Liver (tissue), 3 donors: ENCODE results near the gene ADGRF4.

Source experiments
- CTCF ChIP-seq: fragments of 150-350 bp; IDR thresholded peaks from 2 replicates; pipeline ENCODE4 v1.5.1; 2017; ENCODE audit warnings: improper control_type of control experiment, low read depth, low read length; ENCODE audit not compliant: missing input control
- EGR1 ChIP-seq, 2 donors: IDR thresholded peaks; 2 replicates each; pipeline ENCODE4 v1.6.1; 2016 to 2018; ENCODE audit warnings: antibody characterized with exemption in 2 of 2, low read depth in 2 of 2
- FOXA1 ChIP-seq: IDR thresholded peaks from 2 replicates; pipeline ENCODE4 v1.6.1; 2016; ENCODE audit warnings: antibody characterized with exemption
- HNF4A ChIP-seq, 2 donors: conservative IDR thresholded peaks; 2 replicates each; pipeline ENCODE4 v1.6.1; 2016; ENCODE audit warnings: antibody characterized with exemption in 2 of 2, mild to moderate bottlenecking in 2 of 2
- JUND ChIP-seq, 2 donors: IDR thresholded peaks; 2 replicates each; pipeline ENCODE4 v1.6.1; 2016; ENCODE audit warnings: antibody characterized with exemption in 2 of 2
- MAX ChIP-seq: IDR thresholded peaks from 2 replicates; pipeline ENCODE4 v1.6.1; 2016; ENCODE audit warnings: antibody characterized with exemption
- RAD21 ChIP-seq, 2 donors: IDR thresholded peaks; 2 replicates each; pipeline ENCODE4 v1.6.1; 2016; ENCODE audit warnings: antibody characterized with exemption in 2 of 2, mild to moderate bottlenecking in 2 of 2
- REST ChIP-seq: IDR thresholded peaks from 2 replicates; pipeline ENCODE4 v1.6.1; 2016; ENCODE audit warnings: antibody characterized with exemption, mild to moderate bottlenecking
- SP1 ChIP-seq: IDR thresholded peaks from 2 replicates; pipeline ENCODE4 v1.6.1; 2018; ENCODE audit warnings: antibody characterized with exemption, mild to moderate bottlenecking
- TAF1 ChIP-seq: conservative IDR thresholded peaks from 2 replicates; pipeline ENCODE4 v1.6.1; 2016; ENCODE audit warnings: antibody characterized with exemption, mild to moderate bottlenecking
- YY1 ChIP-seq: IDR thresholded peaks from 2 replicates; pipeline ENCODE4 v1.6.1; 2016; ENCODE audit warnings: antibody characterized with exemption, mild to moderate bottlenecking
- donor health status: healthy.
- donor health status: healthy.

- TF ChIP-seq CTCF (no peak), YY1 (no peak), JUND (IDR thresholded peaks at IDR 0.05) (no peak), MAX (no peak), FOXA1 (no peak), EGR1 (IDR thresholded peaks at IDR 0.05; ENCODE audit: low read depth in 2 of 2) (no peak), REST (no peak), HNF4A (conservative IDR thresholded peaks at IDR 0.05) (no peak), SP1 (no peak), RAD21 (IDR thresholded peaks at IDR 0.05) (no peak), TAF1 (no peak)
These were observed 47.6 kb upstream of the ADGRF4 start for GRCh38 chr6:47650553-47651432.
